ENCODE measurements around the gene RPL38.

The RPL38 gene

DNA sequence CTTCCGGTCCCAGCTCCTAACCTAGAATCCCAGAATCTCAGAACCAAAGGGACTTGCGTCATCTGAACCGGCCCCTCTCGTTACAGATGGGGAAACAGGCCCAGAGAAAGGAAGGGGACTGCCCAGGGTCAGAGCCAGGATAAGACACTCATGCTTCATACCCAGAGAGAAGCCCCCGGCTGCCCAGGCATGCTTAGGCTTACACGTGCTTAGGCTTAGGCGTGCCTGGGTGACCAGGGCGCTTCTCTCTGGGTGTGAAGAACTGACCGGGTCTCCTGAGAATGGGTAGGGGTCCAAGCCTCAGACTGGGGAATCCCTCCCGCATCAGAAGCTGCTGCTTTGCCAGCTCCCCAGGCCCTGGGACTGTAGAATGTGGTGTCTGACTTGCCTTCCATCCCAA is 40.6 kb downstream of the RPL38 start:
- H3K4me3 ChIP-seq (ENCODE audit: control insufficient read depth, low read depth, low read length): no peak overlapping the region
- TF ChIP-seq, protein P1, sequence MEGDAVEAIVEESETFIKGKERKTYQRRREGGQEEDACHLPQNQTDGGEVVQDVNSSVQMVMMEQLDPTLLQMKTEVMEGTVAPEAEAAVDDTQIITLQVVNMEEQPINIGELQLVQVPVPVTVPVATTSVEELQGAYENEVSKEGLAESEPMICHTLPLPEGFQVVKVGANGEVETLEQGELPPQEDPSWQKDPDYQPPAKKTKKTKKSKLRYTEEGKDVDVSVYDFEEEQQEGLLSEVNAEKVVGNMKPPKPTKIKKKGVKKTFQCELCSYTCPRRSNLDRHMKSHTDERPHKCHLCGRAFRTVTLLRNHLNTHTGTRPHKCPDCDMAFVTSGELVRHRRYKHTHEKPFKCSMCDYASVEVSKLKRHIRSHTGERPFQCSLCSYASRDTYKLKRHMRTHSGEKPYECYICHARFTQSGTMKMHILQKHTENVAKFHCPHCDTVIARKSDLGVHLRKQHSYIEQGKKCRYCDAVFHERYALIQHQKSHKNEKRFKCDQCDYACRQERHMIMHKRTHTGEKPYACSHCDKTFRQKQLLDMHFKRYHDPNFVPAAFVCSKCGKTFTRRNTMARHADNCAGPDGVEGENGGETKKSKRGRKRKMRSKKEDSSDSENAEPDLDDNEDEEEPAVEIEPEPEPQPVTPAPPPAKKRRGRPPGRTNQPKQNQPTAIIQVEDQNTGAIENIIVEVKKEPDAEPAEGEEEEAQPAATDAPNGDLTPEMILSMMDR (conservative IDR thresholded peaks at IDR 0.05; ENCODE audit: control insufficient read depth, insufficient read depth, low read depth, low read length): no peak
- no peak for DNase-seq (ENCODE audit: low read depth)

DNA sequence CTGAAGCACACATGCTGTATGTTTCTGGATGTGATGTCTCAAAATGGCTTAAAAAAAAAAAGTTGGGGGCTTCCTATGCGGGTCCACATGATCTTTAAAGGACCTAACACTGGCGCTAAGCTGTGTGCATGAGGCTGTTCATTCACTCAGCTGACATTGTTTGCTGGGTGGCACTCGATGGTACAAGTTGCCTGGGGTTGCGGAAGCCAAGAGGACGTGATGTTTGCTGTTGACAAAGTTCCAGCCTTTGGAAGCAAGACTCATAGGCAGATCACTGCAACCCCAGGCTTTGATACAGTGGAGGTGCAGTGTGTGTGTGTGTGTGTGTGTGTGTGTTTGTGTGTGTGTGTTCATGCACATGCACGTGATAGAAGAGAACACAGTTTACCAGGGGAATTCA is 41.1 kb downstream of the RPL38 start:
- no peak for DNase-seq (ENCODE audit: low read depth)
- TF ChIP-seq, protein P1 (conservative IDR thresholded peaks at IDR 0.05; ENCODE audit: control insufficient read depth, insufficient read depth, low read depth, low read length): no peak
- H3K4me3 ChIP-seq (ENCODE audit: control insufficient read depth, low read depth, low read length): no peak overlapping the region

DNA sequence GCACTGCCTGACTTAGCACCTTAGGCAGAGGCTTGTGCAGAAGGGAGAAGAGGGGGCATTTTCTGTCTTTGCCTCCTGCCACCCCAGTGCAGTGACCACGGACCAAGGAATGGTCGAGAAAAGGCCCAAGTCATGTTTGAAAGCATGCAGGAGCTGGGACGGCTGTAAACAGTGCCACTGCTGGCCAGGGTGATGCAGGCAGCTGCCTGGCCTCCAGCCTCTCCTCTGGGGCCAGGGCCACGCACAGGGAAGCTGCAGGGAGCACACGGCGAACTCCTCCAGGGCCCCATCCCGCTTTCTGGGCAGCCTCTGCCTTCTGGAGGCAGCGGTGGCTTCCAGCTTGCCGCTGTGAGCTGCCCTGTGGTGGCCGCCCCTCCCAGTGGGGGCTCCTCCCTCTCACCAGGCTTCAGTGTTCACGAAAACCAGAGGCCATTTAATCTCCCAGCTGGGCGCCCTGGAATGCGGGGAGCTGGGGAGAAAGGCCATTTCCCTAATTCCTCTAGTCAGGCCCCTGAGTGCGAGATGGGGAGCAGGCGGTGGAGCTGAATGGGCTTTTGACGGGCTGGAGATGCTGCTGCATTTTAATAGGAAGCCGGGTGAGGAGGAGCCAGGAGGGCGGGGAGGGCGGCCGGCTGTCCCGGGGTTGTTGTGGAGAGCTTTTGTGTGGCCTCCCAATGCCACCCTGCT is 41.8 kb downstream of the RPL38 start:
- DNase-seq (ENCODE audit: low read depth): no peak
- TF ChIP-seq, protein P1 (conservative IDR thresholded peaks at IDR 0.05; ENCODE audit: control insufficient read depth, insufficient read depth, low read depth, low read length): no peak
- no peak overlapping the region for H3K4me3 ChIP-seq (ENCODE audit: control insufficient read depth, low read depth, low read length)

GRCh38 chr17:74245871-74246270 is 42.4 kb downstream of the RPL38 start:
- no peak overlapping the region for H3K4me3 ChIP-seq (ENCODE audit: control insufficient read depth, low read depth, low read length)
- DNase-seq (ENCODE audit: low read depth): no peak
- TF ChIP-seq, protein P1 (conservative IDR thresholded peaks at IDR 0.05; ENCODE audit: control insufficient read depth, insufficient read depth, low read depth, low read length): no peak

- H3K4me3 ChIP-seq (ENCODE audit: control insufficient read depth, low read depth, low read length): no peak overlapping the region
- DNase-seq (ENCODE audit: low read depth): no peak
- TF ChIP-seq, protein P1 (conservative IDR thresholded peaks at IDR 0.05; ENCODE audit: control insufficient read depth, insufficient read depth, low read depth, low read length): no peak
Measured at GRCh38 chr17:74249590-74250270, 46.3 kb downstream of the RPL38 start.

- TF ChIP-seq, protein P1 (conservative IDR thresholded peaks at IDR 0.05; ENCODE audit: control insufficient read depth, insufficient read depth, low read depth, low read length): no peak
- no peak for DNase-seq (ENCODE audit: low read depth)
- H3K4me3 ChIP-seq (ENCODE audit: control insufficient read depth, low read depth, low read length): no peak overlapping the region
Measured at GRCh38 chr17:74250324-74250995, 47.0 kb downstream of the RPL38 start.

All from fibroblast of mammary gland (primary cell).